Right lobe of liver (tissue), 6 donors: ENCODE results near the gene PLEKHG3. TPM values are rescaled to one million over a fixed set of nuclear protein-coding genes. Genes with fewer than 3 reads are reported as not detected.

ENCODE experiments used
- ATAC-seq, 4 donors: fragments of 200-7000 bp; cut with Tn5 transposase; one replicate each; pipeline ENCODE4 v1.9.1; 2020; ENCODE audit warnings: mild to moderate bottlenecking in 4 of 4, moderate library complexity in 4 of 4
- DNase-seq, 3 donors: peaks; one replicate each; pipeline ENCODE4 v3.0.0-alpha.2; 2020
- H3K27ac ChIP-seq, 3 donors: fragments of 200-600 bp; one replicate each; pipeline ENCODE4 v1.8.0; 2022
- H3K27me3 ChIP-seq, 2 donors: fragments of 200-600 bp; one replicate each; pipeline ENCODE4 v1.8.0; 2022
- H3K36me3 ChIP-seq, 4 donors: fragments of 200-600 bp; sonication (generic) in 1 of 4; one replicate each; pipeline versions ENCODE4 v1.5.1 to v1.8.0; 2017 to 2022; ENCODE audit warnings: control low read depth in 1 of 4
- H3K4me1 ChIP-seq, 4 donors: fragments of 200-600 bp; sonication (generic) in 1 of 4; one replicate each; pipeline versions ENCODE4 v1.5.1 to v1.8.0; 2017 to 2022; ENCODE audit warnings: control low read depth in 1 of 4
- H3K4me3 ChIP-seq, 3 donors: fragments of 200-600 bp; one replicate each; pipeline ENCODE4 v1.8.0; 2022
- H3K9me3 ChIP-seq, 4 donors: fragments of 200-600 bp; sonication (generic) in 1 of 4; one replicate each; pipeline versions ENCODE4 v1.5.1 to v1.8.0; 2017 to 2022; ENCODE audit warnings: control low read depth in 1 of 4
- POLR2A ChIP-seq: fragments of 450-650 bp; IDR thresholded peaks from one replicate; pipeline ENCODE4 v1.6.1; 2017; ENCODE audit warnings: antibody characterized with exemption, mild to moderate bottlenecking
- WGBS: methylation state at CpG from one replicate; pipeline ENCODE4 v1.1.6; 2018; ENCODE audit warnings: low coverage, low lambda C conversion rate; ENCODE audit not compliant: insufficient coverage; ENCODE audit errors: missing lambda C conversion rate; 5-methylcytosine and 5-hydroxymethylcytosine counted together
- intact Hi-C, 2 donors: fragments of 100-400 bp; cut with DNase I; formaldehyde crosslinking; loops; one replicate each; pipeline versions ENCODE4 v1.11.2 to v1.14.1; 2022
- total RNA-seq, 6 experiments: library from RNA; depleted of rRNA in 2 of 6; stranded (reverse); fragments of >200 nt in 2 of 6; fragmentation: NEBNext Ultra II Directional in 3 of 6; extraction: Animal tissue kit (Norgen Biotek cat#: 25700) in 3 of 6; gene quantifications; one replicate each; pipeline versions ENCODE4 v1.1.0 to v1.2.4, GENCODE V29; 2016 to 2023
- TF ChIP-seq, protein P1 (sequence below), 4 donors: fragments of 200-600 bp in 3 of 4; fragments of 450-650 bp in 1 of 4; IDR thresholded peaks; one replicate each; pipeline versions ENCODE4 v1.5.1 to v1.8.0; 2016 to 2022; ENCODE audit warnings: antibody characterized with exemption in 4 of 4, mild to moderate bottlenecking in 2 of 4
- donor health status: DM: no; HTN: yes; CAD: no.
- donor health status: DM: no; HTN: no; CAD: no.
- donor health status: DM: no; HTN: no; CAD: no.
- donor health status: DM: no; HTN: yes; CAD: no.
- donor health status: DM: no; HTN: yes; CAD: no.

PLEKHG3 gene
- total RNA-seq, 6 experiments from 2014 or later, result 25.4 to 49.1 (median 28.0) TPM

DNA sequence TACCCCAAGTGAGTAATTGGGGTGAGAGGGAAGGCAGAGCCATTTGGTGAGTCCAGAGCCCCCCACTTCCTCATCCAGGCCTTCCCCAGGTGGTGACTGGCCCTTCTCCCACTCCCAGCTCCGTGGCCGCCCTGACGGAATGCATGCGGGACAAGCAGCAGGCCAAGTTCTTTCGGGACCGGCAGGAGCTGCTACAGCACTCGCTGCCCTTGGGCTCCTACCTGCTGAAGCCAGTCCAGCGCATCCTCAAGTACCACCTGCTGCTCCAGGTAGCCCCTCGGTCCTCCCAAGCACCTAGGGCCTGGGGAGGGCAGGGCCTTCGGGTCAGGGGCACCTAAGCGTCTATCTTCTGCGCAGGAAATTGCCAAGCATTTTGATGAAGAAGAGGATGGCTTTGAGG lies 26.5 kb downstream of the PLEKHG3 start:
- DNase-seq (peak in 2 of 3 donors; percentile 8 to 35), ATAC-seq (no peak)
- Histone ChIP-seq H3K27ac (no peak overlapping the region), H3K36me3 (peaks cover 0 to 37% (median 7%) of the 10 kb centered on the region in 4 donors), H3K9me3 (no peaks in the 10 kb centered on the region), H3K4me1 (no peaks in the 10 kb centered on the region), H3K27me3 (no peaks in the 10 kb centered on the region), H3K4me3 (no peak overlapping the region)
- intact Hi-C loops, result no loop called here
- TF ChIP-seq, protein P1, sequence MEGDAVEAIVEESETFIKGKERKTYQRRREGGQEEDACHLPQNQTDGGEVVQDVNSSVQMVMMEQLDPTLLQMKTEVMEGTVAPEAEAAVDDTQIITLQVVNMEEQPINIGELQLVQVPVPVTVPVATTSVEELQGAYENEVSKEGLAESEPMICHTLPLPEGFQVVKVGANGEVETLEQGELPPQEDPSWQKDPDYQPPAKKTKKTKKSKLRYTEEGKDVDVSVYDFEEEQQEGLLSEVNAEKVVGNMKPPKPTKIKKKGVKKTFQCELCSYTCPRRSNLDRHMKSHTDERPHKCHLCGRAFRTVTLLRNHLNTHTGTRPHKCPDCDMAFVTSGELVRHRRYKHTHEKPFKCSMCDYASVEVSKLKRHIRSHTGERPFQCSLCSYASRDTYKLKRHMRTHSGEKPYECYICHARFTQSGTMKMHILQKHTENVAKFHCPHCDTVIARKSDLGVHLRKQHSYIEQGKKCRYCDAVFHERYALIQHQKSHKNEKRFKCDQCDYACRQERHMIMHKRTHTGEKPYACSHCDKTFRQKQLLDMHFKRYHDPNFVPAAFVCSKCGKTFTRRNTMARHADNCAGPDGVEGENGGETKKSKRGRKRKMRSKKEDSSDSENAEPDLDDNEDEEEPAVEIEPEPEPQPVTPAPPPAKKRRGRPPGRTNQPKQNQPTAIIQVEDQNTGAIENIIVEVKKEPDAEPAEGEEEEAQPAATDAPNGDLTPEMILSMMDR (IDR thresholded peaks at IDR 0.05), result no peak
- TF ChIP-seq POLR2A, result no peak
- WGBS, result 80% methylated on average over 1 of the region's 12 CpGs

DNA sequence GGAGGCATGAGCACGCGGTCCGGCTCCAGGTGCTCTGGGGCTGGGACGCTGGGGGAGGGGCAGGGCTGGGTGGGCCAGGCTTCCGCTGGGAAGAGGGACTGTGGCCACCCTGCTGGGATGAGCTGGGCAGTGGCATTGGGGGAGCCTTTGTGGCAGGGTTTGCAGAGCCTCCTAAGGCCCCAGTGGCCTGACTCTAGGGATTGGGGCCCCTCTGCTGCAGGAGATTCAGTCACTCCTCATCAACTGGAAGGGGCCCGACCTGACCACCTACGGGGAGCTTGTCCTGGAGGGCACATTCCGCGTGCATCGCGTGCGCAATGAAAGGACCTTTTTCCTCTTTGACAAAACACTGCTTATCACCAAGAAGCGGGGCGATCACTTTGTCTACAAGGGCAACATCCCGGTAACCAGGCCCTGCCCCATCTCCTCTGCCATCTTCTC lies 26.9 kb downstream of the PLEKHG3 start:
- Histone ChIP-seq H3K9me3 (no peaks in the 10 kb centered on the region), H3K27ac (no peak overlapping the region), H3K36me3 (peaks cover 0 to 37% (median 8%) of the 10 kb centered on the region in 4 donors), H3K4me1 (peaks cover 0 to 2% (median 0%) of the 10 kb centered on the region in 4 donors), H3K27me3 (no peaks in the 10 kb centered on the region), H3K4me3 (no peak overlapping the region)
- ATAC-seq, result no peak
- intact Hi-C loops, result no loop called here
- WGBS, result 80% methylated on average over 1 of the region's 15 CpGs
- TF ChIP-seq, protein P1 (IDR thresholded peaks at IDR 0.05), result no peak
- TF ChIP-seq POLR2A, result no peak
- peak in 2 of 3 donors; percentile 9 to 43 for DNase-seq

DNA sequence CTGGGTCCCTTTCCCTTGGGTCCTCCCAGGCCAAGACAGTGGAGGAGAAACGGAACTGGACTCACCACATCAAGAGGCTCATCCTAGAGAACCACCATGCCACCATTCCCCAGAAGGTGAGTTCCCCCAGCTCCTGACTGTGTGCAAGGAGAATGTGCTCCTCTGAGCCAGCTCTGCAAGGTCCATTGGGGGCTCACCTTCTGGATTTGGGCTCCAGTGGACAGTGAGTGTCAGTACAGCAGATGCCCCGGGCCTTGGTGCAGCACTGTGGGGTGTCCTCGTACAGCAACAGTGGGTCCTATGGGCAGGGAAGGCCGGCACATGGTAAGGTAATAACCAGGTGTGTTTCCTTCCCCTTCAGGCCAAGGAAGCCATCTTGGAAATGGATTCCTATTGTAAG lies 27.8 kb downstream of the PLEKHG3 start:
- Histone ChIP-seq H3K27ac (no peak overlapping the region), H3K9me3 (no peaks in the 10 kb centered on the region), H3K4me3 (no peak overlapping the region), H3K36me3 (peaks cover 0 to 37% (median 8%) of the 10 kb centered on the region in 4 donors), H3K27me3 (no peaks in the 10 kb centered on the region), H3K4me1 (peaks cover 0 to 9% (median 4%) of the 10 kb centered on the region in 4 donors)
- intact Hi-C loops, result no loop called here
- TF ChIP-seq, protein P1 (IDR thresholded peaks at IDR 0.05), result no peak
- TF ChIP-seq POLR2A, result no peak
- ATAC-seq (no peak), DNase-seq (peak in 2 of 3 donors; percentile 11 to 45)
- no CpG with 5 or more reads among the region's 4 CpGs for WGBS

DNA sequence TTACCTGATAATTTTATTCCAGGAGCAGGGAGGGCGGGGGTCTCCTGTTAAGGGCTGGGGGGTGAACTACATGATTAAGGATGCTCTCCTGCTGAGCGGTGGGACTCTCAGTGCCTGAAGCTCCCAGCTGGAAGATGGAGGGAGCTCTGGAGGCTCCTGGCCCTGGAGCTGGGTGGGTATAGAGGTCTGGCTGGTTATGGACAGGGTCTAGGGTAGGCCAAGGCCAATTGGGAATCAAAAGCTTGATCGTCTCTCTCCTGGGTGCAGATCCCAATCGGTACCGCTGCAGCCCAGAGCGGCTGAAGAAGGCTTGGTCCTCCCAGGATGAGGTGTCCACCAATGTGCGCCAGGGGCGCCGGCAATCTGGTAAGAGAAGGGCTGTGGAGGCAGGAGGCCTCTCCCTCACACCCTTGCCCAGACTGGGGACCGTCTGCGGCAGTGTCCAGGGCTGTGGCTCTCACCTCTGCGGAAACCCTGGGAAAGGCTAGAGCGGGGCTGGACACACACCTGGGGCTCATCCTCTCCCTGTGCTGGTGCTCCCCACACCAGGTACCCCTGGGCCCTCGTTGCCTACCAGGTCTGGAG lies 28.4 kb downstream of the PLEKHG3 start:
- H3K9me3 ChIP-seq, result no peaks in the 10 kb centered on the region
- DNase-seq (peak in 2 of 3 donors; percentile 19 to 53), ATAC-seq (no peak)
- intact Hi-C loops, result no loop called here
- peaks cover 0 to 9% (median 4%) of the 10 kb centered on the region in 4 donors for H3K4me1 ChIP-seq
- H3K27ac ChIP-seq, result no peak overlapping the region
- peaks cover 0 to 36% (median 8%) of the 10 kb centered on the region in 4 donors for H3K36me3 ChIP-seq
- H3K27me3 ChIP-seq, result no peaks in the 10 kb centered on the region
- WGBS, result 86% methylated on average over 5 of the region's 14 CpGs
- TF ChIP-seq POLR2A, result no peak
- TF ChIP-seq, protein P1 (IDR thresholded peaks at IDR 0.05), result no peak
- H3K4me3 ChIP-seq, result no peak overlapping the region
